HepG2 (cell line): ENCODE data around the gene METTL16. TPM values are rescaled to one million over a fixed set of nuclear protein-coding genes. Genes with fewer than 3 reads are reported as not detected.
A peak's percentile ranks its signal among the peaks of the same experiment; 100 is the strongest.

Experiments used
- ATAC-seq: fragments of 200-7000 bp; cut with Tn5 transposase; 3 replicates; pipeline ENCODE4 v1.9.1; 2020; ENCODE audit warnings: mild to moderate bottlenecking, moderate library complexity
- BruUV-seq: library from RNA; stranded (reverse); fragments of 400-500 nt; replicated peaks from 2 replicates; lab custom pipeline; 2021; lab: Mats Ljungman, UMichigan
- CTCF ChIA-PET: fragments of 300-600 bp; formaldehyde crosslinking; extraction: SDS; loops from one replicate; lab custom pipeline; 2021; ENCODE audit warnings: low total read pairs, inconsistent platforms, low intra/inter-chr PET ratio; lab: Yijun Ruan, JAX
- POLR2A ChIA-PET: fragments of 350-600 bp; sonication (Branson Sonifier 250); formaldehyde crosslinking; loops from one replicate; lab custom pipeline; 2020; ENCODE audit warnings: antibody characterized with exemption, inconsistent platforms; lab: Yijun Ruan, JAX
- DNase-seq: peaks from one replicate; pipeline ENCODE4 v3.0.0-alpha.2; 2015; ENCODE audit warnings: low spot score
- FAIRE-seq: peaks from 3 replicates; lab custom pipeline; 2011; peaks lifted over from hg19 to GRCh38; lab: Jason Lieb, UNC
- H2AFZ ChIP-seq: one replicate; pipeline ENCODE4 v1.6.1; 2011; ENCODE audit warnings: low read length, inconsistent platforms
- H3K27ac ChIP-seq: fragments of 300-600 bp; 3 replicates; pipeline ENCODE4 v1.8.0; 2011; ENCODE audit warnings: mixed run types, mild to moderate bottlenecking, mixed read lengths, low read length, inconsistent platforms; ENCODE audit not compliant: insufficient read depth; ENCODE audit errors: extremely low read length
- H3K27me3 ChIP-seq, 2 experiments: fragments of 200-600 bp in 1 of 2; 2 replicates in 1 of 2; 3 replicates in 1 of 2; pipeline versions ENCODE4 v1.6.0 to v1.8.0; 2011; ENCODE audit warnings: low read length in 2 of 2, mild to moderate bottlenecking in 2 of 2, moderate library complexity in 2 of 2, inconsistent platforms in 1 of 2; ENCODE audit not compliant: insufficient read depth in 2 of 2, control insufficient read depth in 1 of 2
- H3K36me3 ChIP-seq, 2 experiments: fragments of 200-600 bp in 1 of 2; replicated peaks in 1 of 2; 2 replicates in 1 of 2; 3 replicates in 1 of 2; pipeline versions ENCODE4 v1.5.1 to v1.8.0; 2011; ENCODE audit warnings: low read length in 2 of 2, inconsistent platforms in 1 of 2; ENCODE audit not compliant: insufficient read depth in 2 of 2, control insufficient read depth in 1 of 2
- H3K4me1 ChIP-seq: 2 replicates; pipeline ENCODE4 v1.5.1; 2012; ENCODE audit warnings: low read length, inconsistent platforms; ENCODE audit not compliant: insufficient read depth
- H3K4me2 ChIP-seq: 2 replicates; pipeline ENCODE4 v1.6.0; 2011; ENCODE audit warnings: low read depth, low read length, inconsistent platforms
- H3K4me3 ChIP-seq, 3 experiments: fragments of 200-600 bp in 1 of 3; sonication (generic), shearing (Covaris generic) in 1 of 3; replicated peaks in 1 of 3; 2 replicates each; pipeline ENCODE4 v1.5.1; 2011 to 2016; ENCODE audit warnings: low read length in 3 of 3, inconsistent platforms in 2 of 3, low read depth in 2 of 3, mild to moderate bottlenecking in 2 of 3, control low read depth in 1 of 3, mixed read lengths in 1 of 3; ENCODE audit not compliant: insufficient read depth in 1 of 3
- H3K79me2 ChIP-seq: one replicate; pipeline ENCODE4 v1.6.1; 2011; ENCODE audit warnings: low read length, inconsistent platforms; ENCODE audit not compliant: insufficient read depth
- H3K9ac ChIP-seq: 2 replicates; pipeline ENCODE4 v1.6.0; 2011; ENCODE audit warnings: mild to moderate bottlenecking, low read depth, low read length, inconsistent platforms; ENCODE audit not compliant: insufficient read depth
- H3K9me3 ChIP-seq: 2 replicates; pipeline ENCODE4 v1.5.1; 2012; ENCODE audit warnings: mild to moderate bottlenecking, low read length
- H4K20me1 ChIP-seq: 2 replicates; pipeline ENCODE4 v1.6.0; 2011; ENCODE audit warnings: inconsistent platforms, mild to moderate bottlenecking, low read length, moderate library complexity; ENCODE audit not compliant: insufficient read depth
- ARHGAP35 ChIP-seq: sonication (generic); formaldehyde crosslinking; IDR thresholded peaks from 2 replicates; pipeline ENCODE4 v1.9.0; 2022; ENCODE audit warnings: mild to moderate bottlenecking, inconsistent platforms, moderate library complexity, missing genetic modification reagents, borderline replicate concordance
- ARNT ChIP-seq: fragments of 450-650 bp; IDR thresholded peaks from 2 replicates; pipeline ENCODE4 v1.6.1; 2017
- ATF6 ChIP-seq: sonication (generic); formaldehyde crosslinking; conservative IDR thresholded peaks from 2 replicates; pipeline ENCODE4 v1.4.0; 2020; ENCODE audit warnings: missing genetic modification reagents
- BRF2 ChIP-seq: sonication (generic); formaldehyde crosslinking; IDR thresholded peaks from 2 replicates; pipeline ENCODE4 v1.8.1; 2022; ENCODE audit warnings: mild to moderate bottlenecking, missing genetic modification reagents
- FOXC1 ChIP-seq: sonication (generic); formaldehyde crosslinking; IDR thresholded peaks from 2 replicates; pipeline ENCODE4 v1.8.0; 2022; ENCODE audit warnings: mild to moderate bottlenecking, missing genetic modification reagents, borderline replicate concordance
- GTF2F1 ChIP-seq: fragments of 150-350 bp; IDR thresholded peaks from 2 replicates; pipeline ENCODE4 v1.6.1; 2014; ENCODE audit warnings: low read length
- HINFP ChIP-seq: sonication (generic); formaldehyde crosslinking; IDR thresholded peaks from 2 replicates; pipeline ENCODE4 v1.4.0; 2020; ENCODE audit warnings: low read depth, mild to moderate bottlenecking, missing genetic modification reagents
- KLF9 ChIP-seq: IDR thresholded peaks from 2 replicates; pipeline ENCODE4 v1.6.1; 2016; ENCODE audit warnings: low read depth
- MTA3 ChIP-seq: sonication (generic); formaldehyde crosslinking; IDR thresholded peaks from 2 replicates; pipeline ENCODE4 v1.4.0; 2020; ENCODE audit warnings: missing genetic modification reagents
- NFE2L1 ChIP-seq: sonication (generic); formaldehyde crosslinking; IDR thresholded peaks from 2 replicates; pipeline ENCODE4 v1.4.0; 2020; ENCODE audit warnings: missing genetic modification reagents, mild to moderate bottlenecking, borderline replicate concordance
- PAF1 ChIP-seq: IDR thresholded peaks from 2 replicates; pipeline ENCODE4 v1.6.1; 2016; ENCODE audit warnings: missing genetic modification reagents, missing compliant biosample characterization
- PBX3 ChIP-seq: sonication (generic); formaldehyde crosslinking; IDR thresholded peaks from 2 replicates; pipeline ENCODE4 v1.8.1; 2023; ENCODE audit warnings: missing genetic modification reagents, inconsistent platforms, borderline replicate concordance
- POLR2AphosphoS2 ChIP-seq: IDR thresholded peaks from 2 replicates; pipeline ENCODE4 v1.6.1; 2011; ENCODE audit warnings: low read depth, low read length, improper control_type of control experiment
- RFX1 ChIP-seq: fragments of 450-650 bp; IDR thresholded peaks from 2 replicates; pipeline ENCODE4 v1.6.1; 2017
- ZNF101 ChIP-seq: sonication (generic); formaldehyde crosslinking; IDR thresholded peaks from 2 replicates; pipeline ENCODE4 v1.4.0; 2020; ENCODE audit warnings: mild to moderate bottlenecking, low read depth, missing genetic modification reagents, borderline replicate concordance
- ZNF333 ChIP-seq: sonication (generic); formaldehyde crosslinking; IDR thresholded peaks from 2 replicates; pipeline ENCODE4 v1.4.0; 2020; ENCODE audit warnings: mild to moderate bottlenecking, missing genetic modification reagents, borderline replicate concordance
- ZNF33B ChIP-seq: sonication (generic); formaldehyde crosslinking; IDR thresholded peaks from 2 replicates; pipeline ENCODE4 v1.5.1; 2020; ENCODE audit warnings: mild to moderate bottlenecking, missing genetic modification reagents
- ZNF607 ChIP-seq: sonication (generic); formaldehyde crosslinking; IDR thresholded peaks from 2 replicates; pipeline ENCODE4 v1.5.1; 2020; ENCODE audit warnings: missing genetic modification reagents, mild to moderate bottlenecking, borderline replicate concordance
- WGBS: methylation state at CpG from one replicate; pipeline ENCODE4 v1.1.6; 2017; ENCODE audit warnings: low lambda C conversion rate; 5-methylcytosine and 5-hydroxymethylcytosine counted together
- in situ Hi-C: cut with HindIII; loops from 2 replicates; pipeline ENCODE4 v1.10.0; 2017; ENCODE audit warnings: low pct_unique_long_range_greater_than_20kb; ENCODE audit not compliant: extremely low pct_ligation_motif_present
- intact Hi-C: fragments of 100-400 bp; cut with micrococcal nuclease; formaldehyde crosslinking; loops from one replicate; pipeline ENCODE4 v1.10.0; 2022; ENCODE audit not compliant: unreplicated experiment
- polyA plus RNA-seq, 8 experiments: library from polyadenylated mRNA; depleted of rRNA in 3 of 8; stranded (reverse) in 7 of 8; unstranded in 1 of 8; fragments of >200 nt; fragmentation: Illumina TruSeq in 4 of 8; extraction: Trizol in 4 of 8; gene quantifications; 2 replicates each; pipeline versions ENCODE4 v1.2.1 to v1.2.3, GENCODE V29; 2011 to 2016; ENCODE audit warnings: low read depth in 4 of 8, missing spikeins in 1 of 8, mixed read lengths in 1 of 8; ENCODE audit not compliant: insufficient read depth in 1 of 8
- total RNA-seq, 5 experiments: library from RNA; depleted of rRNA; stranded (reverse); fragments of >200 nt; fragmentation: Illumina TruSeq; extraction: Trizol; gene quantifications; 2 replicates each; pipeline ENCODE4 v1.2.3, GENCODE V29; 2016; ENCODE audit warnings: low read depth in 1 of 5

METTL16 gene
- total and polyA plus RNA-seq, 2 of the 13 experiments (the other 11 are each of a cell fraction or from before 2014, with no cell fraction given): 11.6 to 18.5 TPM

- no peak for TF ChIP-seq HINFP (CRISPR knock-in tag)
- no peak for TF ChIP-seq MTA3
- TF ChIP-seq GTF2F1: no peak
- TF ChIP-seq NFE2L1 (CRISPR knock-in tag): no peak
- no peak for TF ChIP-seq RFX1
- TF ChIP-seq ZNF33B: no peak
- no peak for TF ChIP-seq POLR2AphosphoS2
Measured at GRCh38 chr17:2551928-2552327, 40.2 kb upstream of the METTL16 start (continued).

- CTCF ChIA-PET: no interaction called here
- H4K20me1 ChIP-seq: no peaks in the 10 kb centered on the region
- FAIRE-seq: no peak
- TF ChIP-seq ZNF333 (CRISPR knock-in tag) (no peak), PBX3 (CRISPR knock-in tag) (no peak), PAF1 (no peak), ZNF607 (CRISPR knock-in tag) (no peak), ZNF101 (CRISPR knock-in tag) (no peak), FOXC1 (no peak), KLF9 (no peak), ATF6 (CRISPR knock-in tag) (no peak), ARHGAP35 (no peak), BRF2 (CRISPR knock-in tag) (no peak), ARNT (no peak)
- TF ChIP-seq, all 625 proteins: peak for 0
- peaks cover 0 to 16% of the 10 kb centered on the region in 2 experiments; a peak in 3 of 5 replicates for H3K27me3 ChIP-seq
- H3K4me1 ChIP-seq: peaks cover 16% of the 10 kb centered on the region; the same call in 1 of the 2 replicates
- no peak overlapping the region for H2AFZ ChIP-seq
- POLR2A ChIA-PET: no interaction called here
- no peak overlapping the region; a peak in 1 of 6 replicates for H3K4me3 ChIP-seq
- ATAC-seq (no peak), DNase-seq (no peak)
- no peak overlapping the region for H3K9ac ChIP-seq
- 37% methylated on average over 10 of the region's 10 CpGs for WGBS
- H3K4me2 ChIP-seq: peak overlapping the region; percentile 7
- H3K9me3 ChIP-seq: no peaks in the 10 kb centered on the region
- intact Hi-C loops (no loop called here), in situ Hi-C loops (no loop called here)
- no TSS peak for BruUV-seq
- H3K27ac ChIP-seq: no peak overlapping the region
- H3K36me3 ChIP-seq: no peaks in the 10 kb centered on the region
- no peaks in the 10 kb centered on the region for H3K79me2 ChIP-seq
Measured at GRCh38 chr17:2551493-2551892, 39.8 kb upstream of the METTL16 start.
